ENCODE results near the gene KLRC4.

- TF ChIP-seq POLR2A (IDR thresholded peaks at IDR 0.05) (no peak), CTCF (IDR thresholded peaks at IDR 0.05) (no peak)
Observed at GRCh38 chr12:10397296-10397695, 12.3 kb downstream of the KLRC4 start.
